Activated B cell treated with CpG ODN at 0.5 μM for 24 hours (primary cell): ENCODE results near the gene CRAT. TPM values are rescaled to one million over a fixed set of nuclear protein-coding genes. Genes with fewer than 3 reads are reported as not detected.

Experiments
- ATAC-seq: fragments of 200-7000 bp; cut with Tn5 transposase; one replicate; pipeline ENCODE4 v1.10.0; 2021; ENCODE audit warnings: low read depth, mild to moderate bottlenecking, moderate library complexity
- CTCF ChIA-PET: fragments of 350-600 bp; sonication (Branson Sonifier 250); formaldehyde crosslinking; loops from one replicate; lab custom pipeline; 2021; ENCODE audit warnings: antibody characterized with exemption; lab: Charles Lee
- POLR2A ChIA-PET: fragments of 350-600 bp; sonication (Branson Sonifier 250); formaldehyde crosslinking; loops from one replicate; lab custom pipeline; 2021; ENCODE audit warnings: antibody characterized with exemption; lab: Charles Lee
- DNase-seq: peaks from one replicate; pipeline ENCODE4 v3.0.0; 2022
- H3K27ac Mint-ChIP-seq: one replicate; pipeline ENCODE4 v1.8.0; 2020; ENCODE audit warnings: mixed read lengths
- H3K27me3 Mint-ChIP-seq: one replicate; pipeline ENCODE4 v1.8.0; 2021; ENCODE audit warnings: mixed read lengths
- H3K36me3 Mint-ChIP-seq: one replicate; pipeline ENCODE4 v1.8.0; 2021; ENCODE audit warnings: low read depth, mixed read lengths
- H3K4me1 Mint-ChIP-seq: one replicate; pipeline ENCODE4 v1.8.0; 2021; ENCODE audit warnings: mixed read lengths
- H3K4me3 Mint-ChIP-seq: one replicate; pipeline ENCODE4 v1.8.0; 2020; ENCODE audit warnings: mild to moderate bottlenecking, mixed read lengths
- H3K9me3 Mint-ChIP-seq: one replicate; pipeline ENCODE4 v1.8.0; 2020; ENCODE audit warnings: mixed read lengths
- intact Hi-C: fragments of 100-400 bp; cut with micrococcal nuclease; formaldehyde crosslinking; loops from one replicate; pipeline ENCODE4 v1.15.1; 2024
- total RNA-seq: library from RNA; stranded (reverse); gene quantifications from 2 replicates; pipeline ENCODE4 v1.2.3, GENCODE V29; 2022
- TF ChIP-seq, protein P1 (sequence below): fragments of 200-600 bp; IDR thresholded peaks from one replicate; pipeline ENCODE4 v1.8.0; 2022; ENCODE audit warnings: antibody characterized with exemption, mild to moderate bottlenecking

The CRAT gene
- total RNA-seq, 1 donor from 2014 or later: 8.2 TPM

DNA sequence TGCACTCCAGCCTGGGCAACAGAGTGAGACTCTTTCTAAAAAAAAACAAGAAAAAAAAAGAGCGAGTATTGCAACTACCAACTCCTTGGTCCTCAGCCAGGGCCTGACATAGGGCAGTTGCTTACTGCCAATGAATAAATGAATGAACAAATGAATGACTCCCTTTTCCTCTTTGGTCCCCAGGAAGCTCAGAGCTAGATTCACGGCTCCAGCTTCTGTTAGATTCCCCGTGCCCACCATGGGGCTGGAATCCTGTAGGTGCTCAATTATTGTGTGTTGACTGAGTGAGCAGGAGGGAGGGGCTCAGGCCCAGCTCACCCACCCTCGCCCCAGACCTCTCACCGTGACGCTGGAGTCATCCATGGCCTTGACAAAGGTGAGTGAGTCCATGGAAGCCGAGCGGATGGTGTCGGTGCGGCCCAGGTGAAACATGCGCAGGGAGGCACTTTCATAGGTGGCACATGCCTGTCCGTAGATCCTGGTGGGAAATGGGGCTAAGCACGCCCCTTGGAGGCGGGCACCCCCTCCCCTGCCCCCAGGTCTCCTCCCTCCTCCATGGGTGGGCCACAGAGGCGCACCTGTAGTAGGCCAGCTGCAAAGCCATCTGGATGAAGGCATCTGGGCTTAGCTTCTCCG is 12.8 kb downstream of the CRAT start:
- Mint-ChIP-seq H3K4me1 (no peaks in the 10 kb centered on the region), H3K27me3 (no peaks in the 10 kb centered on the region), H3K27ac (no peak overlapping the region), H3K4me3 (no peak overlapping the region), H3K36me3 (no peaks in the 10 kb centered on the region), H3K9me3 (no peaks in the 10 kb centered on the region)
- POLR2A ChIA-PET: interaction anchor here (0.9 kb wide), 1 partner anchor 12 kb away, joined by 4 read pairs; no protein-coding TSS in a partner anchor
- TF ChIP-seq, protein P1, sequence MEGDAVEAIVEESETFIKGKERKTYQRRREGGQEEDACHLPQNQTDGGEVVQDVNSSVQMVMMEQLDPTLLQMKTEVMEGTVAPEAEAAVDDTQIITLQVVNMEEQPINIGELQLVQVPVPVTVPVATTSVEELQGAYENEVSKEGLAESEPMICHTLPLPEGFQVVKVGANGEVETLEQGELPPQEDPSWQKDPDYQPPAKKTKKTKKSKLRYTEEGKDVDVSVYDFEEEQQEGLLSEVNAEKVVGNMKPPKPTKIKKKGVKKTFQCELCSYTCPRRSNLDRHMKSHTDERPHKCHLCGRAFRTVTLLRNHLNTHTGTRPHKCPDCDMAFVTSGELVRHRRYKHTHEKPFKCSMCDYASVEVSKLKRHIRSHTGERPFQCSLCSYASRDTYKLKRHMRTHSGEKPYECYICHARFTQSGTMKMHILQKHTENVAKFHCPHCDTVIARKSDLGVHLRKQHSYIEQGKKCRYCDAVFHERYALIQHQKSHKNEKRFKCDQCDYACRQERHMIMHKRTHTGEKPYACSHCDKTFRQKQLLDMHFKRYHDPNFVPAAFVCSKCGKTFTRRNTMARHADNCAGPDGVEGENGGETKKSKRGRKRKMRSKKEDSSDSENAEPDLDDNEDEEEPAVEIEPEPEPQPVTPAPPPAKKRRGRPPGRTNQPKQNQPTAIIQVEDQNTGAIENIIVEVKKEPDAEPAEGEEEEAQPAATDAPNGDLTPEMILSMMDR: no peak
- intact Hi-C loops: no loop called here
- DNase-seq: no peak
- ATAC-seq: no peak
- CTCF ChIA-PET: no interaction called here

DNA sequence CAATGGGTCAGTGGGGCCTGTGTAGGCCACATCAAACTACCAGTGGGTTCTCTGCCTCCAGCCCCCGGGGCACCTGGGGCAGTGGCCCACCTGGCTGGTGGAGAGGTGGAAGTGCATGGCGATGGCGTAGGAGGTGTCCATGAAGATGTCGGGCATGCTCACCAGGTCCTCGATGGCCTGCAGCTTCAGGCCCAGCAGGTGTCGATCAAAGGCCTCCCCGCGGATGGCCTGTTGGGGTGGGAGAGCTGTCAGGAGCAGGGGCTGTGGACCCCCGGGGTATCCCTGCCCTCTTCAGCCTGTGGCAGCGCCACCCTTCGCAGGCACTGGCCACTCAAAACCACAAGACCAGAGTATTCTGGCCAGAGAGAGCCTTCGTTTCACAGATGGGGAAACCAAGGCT is 14.7 kb downstream of the CRAT start:
- H3K9me3 Mint-ChIP-seq: no peaks in the 10 kb centered on the region
- ChIA-PET POLR2A (no interaction called here), CTCF (no interaction called here)
- H3K27me3 Mint-ChIP-seq: no peaks in the 10 kb centered on the region
- no peak overlapping the region for H3K4me3 Mint-ChIP-seq
- H3K4me1 Mint-ChIP-seq: no peaks in the 10 kb centered on the region
- peaks cover 2% of the 10 kb centered on the region for H3K36me3 Mint-ChIP-seq
- DNase-seq (no peak), ATAC-seq (no peak)
- no peak overlapping the region for H3K27ac Mint-ChIP-seq
- intact Hi-C loops: no loop called here
- TF ChIP-seq, protein P1: no peak

DNA sequence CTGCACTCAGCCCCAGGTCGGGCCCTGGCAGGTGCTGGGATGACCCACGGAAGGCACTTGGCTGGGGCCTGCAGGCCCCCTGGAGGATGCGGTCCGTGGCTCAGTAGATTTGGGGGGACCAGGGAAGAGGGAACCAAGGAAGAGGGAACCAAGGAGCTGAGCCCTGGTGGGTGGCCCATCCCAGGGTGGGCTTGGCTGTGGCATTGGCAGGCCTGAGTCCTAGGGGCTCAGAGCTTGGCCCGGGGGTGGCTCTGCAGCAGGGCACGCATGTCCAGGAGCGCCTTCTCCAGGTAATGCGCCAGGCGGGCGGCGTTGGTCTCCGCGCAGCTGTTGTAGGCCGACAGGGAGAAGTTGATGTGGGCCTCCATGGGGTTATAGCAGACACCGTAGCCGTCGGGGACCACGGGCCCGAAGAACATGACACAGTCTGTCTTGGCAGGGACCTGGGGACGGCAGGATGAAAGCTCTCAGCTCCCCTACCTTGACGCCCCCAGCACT is 15.4 kb downstream of the CRAT start:
- Mint-ChIP-seq H3K27me3 (no peaks in the 10 kb centered on the region), H3K9me3 (no peaks in the 10 kb centered on the region), H3K27ac (no peak overlapping the region), H3K36me3 (peaks cover 7% of the 10 kb centered on the region), H3K4me1 (no peaks in the 10 kb centered on the region), H3K4me3 (no peak overlapping the region)
- no peak for ATAC-seq
- DNase-seq: no peak
- intact Hi-C loops: no loop called here
- CTCF ChIA-PET: interaction anchor here (0.5 kb wide), 1 partner anchor 1004 kb away, joined by 3 read pairs; no protein-coding TSS in a partner anchor
- POLR2A ChIA-PET: interaction anchor here (0.5 kb wide), 1 partner anchor 439 kb away, joined by 3 read pairs; no protein-coding TSS in a partner anchor
- TF ChIP-seq, protein P1: no peak

DNA sequence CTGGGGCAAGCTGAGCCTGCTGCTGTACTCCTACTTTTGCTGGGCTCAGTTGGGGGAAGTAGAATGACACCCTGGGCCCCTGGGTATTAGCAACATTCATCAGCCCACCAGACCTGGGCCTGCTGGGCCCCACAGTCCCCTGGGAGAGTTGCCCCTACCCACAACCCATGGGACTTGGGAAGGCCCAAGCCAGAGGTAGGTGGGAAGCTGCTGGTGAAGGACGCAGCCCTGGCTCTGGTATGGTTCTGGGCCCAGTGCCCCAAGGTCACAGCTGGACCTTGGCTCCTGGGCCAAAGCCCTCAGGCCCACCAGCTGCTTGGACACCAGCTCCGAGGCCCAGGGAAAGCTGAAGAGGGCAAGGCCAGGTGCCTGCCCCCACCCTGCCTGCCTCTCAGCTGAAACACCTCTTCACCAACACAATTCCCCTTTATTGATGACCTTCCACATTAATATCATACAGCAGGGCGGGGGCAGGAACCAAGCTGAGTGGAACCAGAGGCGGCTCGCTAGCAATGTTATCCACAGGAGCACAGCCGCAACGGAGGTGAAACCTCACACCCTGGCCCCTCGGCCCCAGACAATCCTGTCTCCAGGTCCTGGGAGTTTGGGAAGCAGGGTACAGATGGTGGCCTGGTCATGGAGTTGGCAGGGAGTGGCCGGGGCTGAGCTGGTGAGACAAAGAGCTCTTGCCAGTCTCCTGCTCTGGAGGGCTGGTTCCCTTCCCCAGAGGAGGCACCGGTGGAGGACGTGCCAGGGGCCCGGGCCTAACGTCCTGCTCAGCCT is 16.0 kb downstream of the CRAT start:
- H3K9me3 Mint-ChIP-seq: no peaks in the 10 kb centered on the region
- peaks cover 13% of the 10 kb centered on the region for H3K36me3 Mint-ChIP-seq
- DNase-seq (no peak), ATAC-seq (no peak)
- intact Hi-C loops: no loop called here
- TF ChIP-seq, protein P1: no peak
- no peaks in the 10 kb centered on the region for H3K27me3 Mint-ChIP-seq
- ChIA-PET POLR2A (interaction anchor here (1.3 kb wide), 1 partner anchor 13 kb away, joined by 7 read pairs; the partner anchor contains the start of gene DOLPP1), CTCF (interaction anchor here (0.5 kb wide), 1 partner anchor 1005 kb away, joined by 3 read pairs; no protein-coding TSS in a partner anchor)
- no peak overlapping the region for H3K4me3 Mint-ChIP-seq
- no peaks in the 10 kb centered on the region for H3K4me1 Mint-ChIP-seq
- H3K27ac Mint-ChIP-seq: no peak overlapping the region
